KOPT-K1 (cell line): Measurements from ENCODE around the gene ZNF331.
A peak's percentile ranks its signal among the peaks of the same experiment; 100 is the strongest.
"Not testable (repeated sequence)": the region's sequence is repeated elsewhere in the genome, so short reads cannot be mapped to it uniquely, and the experiment has no call there.

Experiments used
- H3K27ac ChIP-seq: fragments of 200-600 bp; sonication (generic); 2 replicates; pipeline ENCODE4 v1.5.1; 2016; ENCODE audit warnings: antibody characterized with exemption, mild to moderate bottlenecking, low read depth, low read length; ENCODE audit not compliant: poor library complexity, severe bottlenecking
- H3K36me3 ChIP-seq: fragments of 200-600 bp; sonication (generic); 2 replicates; pipeline ENCODE4 v1.5.1; 2017; ENCODE audit warnings: antibody characterized with exemption, mild to moderate bottlenecking, low read length, moderate library complexity; ENCODE audit not compliant: insufficient read depth
- H3K9me3 ChIP-seq: fragments of 200-600 bp; sonication (generic); 2 replicates; pipeline ENCODE4 v1.5.1; 2017; ENCODE audit warnings: antibody characterized with exemption, low read length, mild to moderate bottlenecking; ENCODE audit not compliant: insufficient read depth, poor library complexity, severe bottlenecking

The ZNF331 gene

DNA sequence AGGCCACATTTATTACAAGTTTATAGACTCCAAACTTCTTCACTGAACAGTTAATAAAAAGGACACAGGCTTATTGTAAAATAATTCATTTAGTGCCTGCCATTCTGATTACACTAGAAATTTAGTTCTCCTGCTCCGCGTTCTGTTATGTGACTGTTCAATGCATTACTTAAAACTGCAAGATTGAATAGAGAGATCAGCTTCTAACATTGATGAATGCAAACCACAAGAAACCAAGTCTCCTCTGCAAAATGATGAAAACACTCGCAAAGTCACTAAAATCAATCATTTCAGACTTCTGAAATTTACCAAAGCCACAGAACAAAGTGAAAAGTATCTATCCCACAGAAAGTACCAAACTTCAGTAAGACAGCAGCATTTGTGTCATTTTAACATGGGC is 22.9 kb upstream of the ZNF331 start:
- H3K9me3 ChIP-seq, H3K36me3 ChIP-seq, H3K27ac ChIP-seq: not testable (repeated sequence)

DNA sequence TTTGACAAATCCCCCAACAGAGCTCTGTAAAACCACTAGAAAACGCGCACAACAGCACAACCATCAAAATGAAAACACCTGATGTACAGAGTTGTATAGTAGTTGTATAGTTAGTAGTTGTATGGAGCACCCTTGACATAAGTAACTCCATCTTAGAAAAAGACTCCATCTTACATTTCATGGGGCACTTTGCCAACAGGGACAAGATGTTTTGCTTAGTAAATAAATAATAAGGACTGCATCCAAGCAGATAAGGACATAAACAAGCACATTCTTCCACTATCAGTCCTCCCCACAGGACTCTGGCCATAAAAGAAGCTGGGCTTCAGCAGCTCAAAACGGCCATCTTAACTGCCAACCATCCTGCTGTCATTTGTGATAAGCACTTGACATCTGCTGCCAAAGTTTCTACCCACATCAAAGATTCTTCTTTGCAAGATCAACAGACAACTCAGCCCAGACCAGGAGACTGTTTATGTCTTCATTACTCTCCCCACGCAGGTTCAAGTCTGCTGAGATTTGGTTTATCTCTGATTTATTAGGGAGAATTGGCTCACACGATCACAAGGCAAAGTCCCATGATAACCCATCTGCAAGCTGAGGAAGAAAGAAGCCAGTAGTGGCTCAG is 20.7 kb upstream of the ZNF331 start:
- Histone ChIP-seq H3K36me3 (no peaks in the 10 kb centered on the region), H3K27ac (peak overlapping the region; percentile 43), H3K9me3 (peaks cover 7% of the 10 kb centered on the region)

DNA sequence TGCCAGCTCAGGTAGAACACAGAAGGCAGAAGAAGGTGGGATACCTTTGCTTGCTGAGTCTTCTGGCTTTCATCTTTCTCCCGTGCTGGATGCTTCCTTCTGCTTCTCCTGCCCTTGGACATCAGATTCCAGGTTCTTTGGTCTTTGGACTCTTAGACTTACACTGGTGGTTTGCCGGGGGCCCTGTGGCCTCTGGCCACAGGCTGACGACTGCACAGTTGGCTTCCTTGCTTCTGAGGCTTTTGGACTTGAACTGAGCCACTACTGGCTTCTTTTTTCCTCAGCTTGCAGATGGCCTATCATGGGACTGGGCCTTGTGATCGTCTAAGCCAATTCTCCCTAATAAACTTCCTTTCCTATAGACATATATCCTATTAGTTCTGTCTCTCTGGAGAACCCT is 19.8 kb upstream of the ZNF331 start:
- Histone ChIP-seq H3K27ac (peak overlapping the region; percentile 43), H3K9me3 (peaks cover 7% of the 10 kb centered on the region)

DNA sequence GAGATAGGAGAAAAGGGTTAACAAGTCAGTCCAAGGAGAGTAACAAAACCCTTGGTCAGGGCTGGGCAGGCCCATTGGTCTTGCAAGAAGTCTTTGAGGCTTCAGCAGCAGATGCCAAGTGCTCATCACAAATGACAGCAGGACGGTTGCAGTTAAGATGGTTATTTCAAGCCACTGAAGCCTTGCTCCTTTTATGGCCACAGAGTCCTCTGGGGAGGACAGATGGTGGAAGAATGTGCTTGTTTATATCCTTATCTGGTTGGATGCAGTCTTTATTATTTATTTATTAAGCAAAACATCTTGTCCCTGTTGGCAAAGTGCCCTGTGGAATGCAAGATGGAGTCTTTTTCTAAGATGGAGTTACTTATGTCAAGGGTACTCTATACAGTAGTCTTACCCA is 19.2 kb upstream of the ZNF331 start:
- H3K36me3 ChIP-seq = peaks cover 6% of the 10 kb centered on the region
- no peak overlapping the region for H3K27ac ChIP-seq
- peaks cover 7% of the 10 kb centered on the region for H3K9me3 ChIP-seq

More for the DNA sequence above, 19.8 kb upstream of the ZNF331 start:
- peaks cover under 1% of the 10 kb centered on the region for H3K36me3 ChIP-seq

DNA sequence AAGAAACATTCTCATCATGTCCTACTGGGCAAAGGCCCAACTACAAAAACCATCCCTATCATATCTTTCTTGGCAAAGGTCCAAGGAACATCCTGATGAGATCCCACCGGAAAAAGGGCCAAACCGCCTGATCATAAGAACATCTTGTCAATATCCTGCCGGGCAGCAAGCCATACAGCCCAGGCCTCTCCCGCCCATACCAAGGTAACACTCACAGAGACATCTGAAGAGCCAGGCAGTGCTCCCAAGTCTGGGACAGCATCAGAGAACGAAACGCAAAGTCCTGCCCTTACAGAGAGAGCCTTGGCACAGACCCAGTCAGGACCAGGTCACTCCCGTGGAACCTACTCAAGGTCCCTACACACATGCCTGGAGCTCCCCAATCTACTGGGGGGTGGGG is 18.5 kb upstream of the ZNF331 start:
- H3K27ac ChIP-seq = no peak overlapping the region
- H3K9me3 ChIP-seq = peaks cover 7% of the 10 kb centered on the region
- H3K36me3 ChIP-seq = peaks cover 10% of the 10 kb centered on the region

DNA sequence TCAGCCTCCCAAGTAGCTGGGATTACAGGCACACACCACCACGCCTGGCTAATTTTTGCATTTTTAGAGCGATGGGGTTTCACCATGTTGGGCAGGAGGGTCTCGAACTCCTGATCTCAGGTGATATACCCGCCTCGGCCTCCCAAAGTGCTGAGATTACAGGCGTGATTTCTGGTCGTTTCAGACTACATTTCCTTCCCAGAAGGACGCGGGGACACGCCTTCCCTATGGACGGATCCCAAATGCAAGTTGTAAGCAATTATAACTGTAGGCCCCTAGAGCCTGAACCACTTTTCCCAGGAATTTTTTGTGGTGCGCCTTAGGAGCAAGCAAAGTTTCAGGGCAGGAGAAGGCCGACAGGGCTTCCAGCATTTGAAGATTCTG is 17.8 kb upstream of the ZNF331 start:
- Histone ChIP-seq H3K36me3 (peaks cover 10% of the 10 kb centered on the region), H3K27ac (peak overlapping the region; percentile 71), H3K9me3 (peaks cover 7% of the 10 kb centered on the region)

DNA sequence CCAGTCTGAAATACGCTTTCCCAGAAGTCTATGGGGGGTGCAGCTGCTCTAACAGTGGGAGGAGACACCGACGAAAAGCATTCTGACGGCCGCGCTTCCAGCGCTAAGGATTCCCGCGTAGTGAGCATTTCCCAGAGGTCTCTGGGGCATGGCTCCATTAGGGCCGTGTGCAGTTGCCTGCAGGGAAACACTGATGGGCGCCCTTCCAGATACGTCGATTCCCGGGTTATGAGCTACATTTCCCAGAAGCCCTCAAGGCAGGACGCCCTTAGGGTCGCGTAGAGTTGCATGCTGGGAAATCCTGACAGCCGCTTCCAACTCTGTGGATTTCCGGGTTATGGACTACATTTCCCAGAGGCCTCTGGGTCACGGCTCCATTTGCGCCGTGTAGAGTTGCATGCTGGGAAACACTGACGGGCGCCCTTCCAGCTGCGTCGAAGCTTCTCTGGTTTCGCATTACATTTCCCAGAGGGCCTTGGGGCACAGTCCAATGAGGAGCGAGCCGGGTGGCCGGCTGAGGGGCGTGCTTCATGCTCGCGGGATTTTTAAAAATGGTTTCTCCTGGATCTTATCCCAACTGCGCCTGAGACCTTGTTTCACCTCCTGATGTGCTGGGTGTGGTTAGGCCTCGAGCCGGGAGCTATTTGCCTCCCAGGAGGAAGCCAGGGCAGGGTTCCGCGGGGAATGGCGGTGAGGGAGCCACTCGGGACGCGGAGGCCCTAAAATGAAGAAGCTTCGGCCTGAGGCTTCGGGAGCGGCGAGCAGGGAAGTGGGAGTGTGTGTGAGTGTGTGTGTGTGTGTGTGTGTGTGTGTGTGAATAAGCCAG is 17.2 kb upstream of the ZNF331 start:
- H3K27ac ChIP-seq = peak overlapping the region; percentile 71
- peaks cover 16% of the 10 kb centered on the region for H3K36me3 ChIP-seq
- H3K9me3 ChIP-seq = peaks cover 12% of the 10 kb centered on the region

DNA sequence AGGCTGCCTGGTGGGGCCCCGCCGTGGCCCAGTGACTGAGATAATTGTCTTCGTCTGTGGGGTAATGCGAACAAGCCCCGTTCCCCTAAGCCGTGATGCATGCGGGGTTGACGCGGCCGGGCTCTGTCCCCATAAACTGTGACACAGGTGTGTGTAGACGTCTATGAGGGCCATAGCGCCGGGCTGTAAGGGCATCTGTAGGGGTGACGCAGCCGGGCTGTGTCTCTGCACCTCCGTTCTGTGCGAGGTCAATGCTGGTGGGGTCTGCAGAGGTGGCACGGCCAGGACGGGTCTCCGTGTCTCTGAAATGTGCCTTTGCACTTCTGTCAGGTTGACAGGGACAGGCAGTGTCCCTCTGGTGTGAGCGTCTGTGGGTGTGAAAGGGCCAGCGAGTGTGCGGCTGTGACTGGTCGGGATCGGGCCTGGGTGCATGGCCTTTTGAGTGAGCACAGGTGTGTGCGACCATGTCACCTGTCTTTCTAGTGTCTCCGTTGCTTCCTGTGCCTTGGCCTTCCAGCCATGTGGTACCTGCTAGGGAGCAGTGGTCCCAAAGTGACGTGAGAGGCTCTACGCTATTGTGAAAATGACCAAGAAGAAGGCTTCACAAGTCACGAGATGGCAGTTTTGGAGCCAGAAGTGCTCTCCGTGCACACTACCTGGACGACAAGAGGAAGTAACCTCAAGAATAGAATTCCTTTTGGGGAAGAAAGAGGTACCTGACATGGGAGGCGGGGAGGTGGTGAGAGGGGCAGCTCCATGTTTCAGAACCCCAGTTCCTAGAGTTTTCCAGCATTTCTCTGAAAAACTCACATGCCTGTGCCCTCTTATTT is 16.4 kb upstream of the ZNF331 start:
- peaks cover 19% of the 10 kb centered on the region for H3K9me3 ChIP-seq
- peak overlapping the region; percentile 71 for H3K27ac ChIP-seq

DNA sequence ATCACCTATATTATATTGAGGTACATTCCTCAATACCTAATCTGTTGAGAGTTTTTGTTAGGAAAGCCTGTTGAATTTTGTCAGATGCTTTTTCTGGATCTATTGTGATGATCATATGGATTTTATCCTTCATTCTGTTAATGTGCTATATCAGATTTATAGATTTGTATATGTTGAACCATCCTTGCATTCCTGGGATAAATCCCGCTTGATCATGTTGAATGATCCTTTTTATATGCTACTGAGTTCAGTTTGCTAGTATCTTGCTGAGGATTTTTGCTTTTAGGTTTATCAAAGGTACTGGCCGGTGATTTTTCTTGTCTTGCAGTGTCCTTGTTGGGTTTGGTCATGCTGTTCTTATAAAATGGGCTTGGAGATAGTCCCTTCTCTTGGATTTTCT is 12.0 kb upstream of the ZNF331 start:
- Histone ChIP-seq H3K27ac (no peak overlapping the region), H3K9me3 (peaks cover 13% of the 10 kb centered on the region), H3K36me3 (peaks cover 53% of the 10 kb centered on the region)

More for the DNA sequence above, 16.4 kb upstream of the ZNF331 start:
- peaks cover 23% of the 10 kb centered on the region for H3K36me3 ChIP-seq

DNA sequence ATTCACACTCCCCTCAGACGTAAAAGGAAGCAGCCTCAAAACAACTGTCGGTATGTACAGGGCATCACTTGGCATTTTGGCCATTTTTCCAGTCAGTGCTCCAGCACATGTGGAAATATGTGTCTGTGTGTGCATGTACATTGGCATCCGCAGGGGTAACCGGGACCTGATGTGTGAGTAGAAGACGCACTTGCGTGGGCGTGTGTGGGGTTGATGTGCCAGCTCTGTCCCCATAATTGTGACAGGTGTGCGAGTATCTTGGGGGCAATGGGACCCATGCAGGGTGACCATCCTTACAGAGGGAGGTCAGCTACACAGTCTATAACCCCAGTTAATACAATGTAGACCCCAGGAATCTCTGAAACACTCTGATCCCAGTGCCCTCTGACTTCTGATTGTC is 7.3 kb upstream of the ZNF331 start:
- Histone ChIP-seq H3K27ac (no peak overlapping the region), H3K36me3 (peaks cover 49% of the 10 kb centered on the region), H3K9me3 (peaks cover 8% of the 10 kb centered on the region)

DNA sequence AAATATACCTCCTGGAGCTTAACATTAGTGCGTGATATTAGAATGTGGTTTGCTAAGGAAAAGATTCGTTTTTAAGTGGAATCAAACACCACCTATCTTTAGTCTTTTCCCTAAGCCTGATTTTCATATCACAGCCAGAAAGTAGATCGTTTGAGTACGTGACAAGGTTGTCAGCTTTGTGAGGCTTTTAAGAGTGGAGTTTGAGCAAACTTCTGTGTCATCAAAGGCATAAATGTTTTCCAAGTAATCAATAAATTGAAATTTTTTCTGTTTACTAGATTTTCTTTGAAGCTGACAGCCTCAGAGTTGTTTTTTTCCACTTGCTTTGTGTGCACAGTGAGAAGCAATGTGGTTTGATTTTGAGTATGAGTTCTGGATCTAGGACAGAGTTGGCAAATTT is 6.5 kb upstream of the ZNF331 start:
- Histone ChIP-seq H3K9me3 (no peaks in the 10 kb centered on the region), H3K27ac (no peak overlapping the region), H3K36me3 (peaks cover 44% of the 10 kb centered on the region)

DNA sequence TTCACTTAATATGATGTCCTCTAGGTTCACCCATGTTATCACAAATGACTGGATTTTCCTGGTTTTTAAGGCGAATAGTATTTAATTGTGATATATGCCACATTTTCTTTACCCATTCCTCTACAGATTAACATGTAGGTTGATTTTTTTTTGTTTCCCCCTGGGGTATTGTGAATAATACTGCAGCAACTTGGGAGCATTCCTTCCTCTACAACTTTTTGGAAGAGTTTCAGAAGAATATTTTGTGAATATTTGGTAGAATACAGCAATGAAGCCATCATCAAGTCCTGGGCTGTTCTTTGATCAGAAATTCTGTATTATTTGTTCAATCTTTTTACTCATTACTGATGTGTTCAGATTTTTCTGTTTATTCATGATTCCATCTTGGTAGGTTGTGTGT is 5.6 kb upstream of the ZNF331 start:
- H3K36me3 ChIP-seq = peaks cover 39% of the 10 kb centered on the region
- no peak overlapping the region for H3K27ac ChIP-seq
- no peaks in the 10 kb centered on the region for H3K9me3 ChIP-seq

DNA sequence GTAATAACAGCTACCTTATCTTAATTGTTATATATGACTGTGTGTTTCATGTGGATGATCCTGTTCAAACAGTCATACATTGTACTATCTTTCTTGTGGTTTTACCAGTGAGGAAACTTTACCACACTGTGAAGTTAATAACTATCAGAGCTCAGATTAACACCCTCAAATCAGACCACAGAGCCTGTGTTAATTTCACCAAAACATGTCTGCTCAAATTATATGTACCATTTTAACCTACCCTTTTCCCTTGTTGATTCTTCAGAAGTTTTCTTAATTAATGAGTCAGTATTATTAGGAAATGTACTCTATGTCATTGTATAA is 1.8 kb upstream of the ZNF331 start:
- peaks cover 27% of the 10 kb centered on the region for H3K36me3 ChIP-seq
- no peak overlapping the region for H3K27ac ChIP-seq
- no peaks in the 10 kb centered on the region for H3K9me3 ChIP-seq

DNA sequence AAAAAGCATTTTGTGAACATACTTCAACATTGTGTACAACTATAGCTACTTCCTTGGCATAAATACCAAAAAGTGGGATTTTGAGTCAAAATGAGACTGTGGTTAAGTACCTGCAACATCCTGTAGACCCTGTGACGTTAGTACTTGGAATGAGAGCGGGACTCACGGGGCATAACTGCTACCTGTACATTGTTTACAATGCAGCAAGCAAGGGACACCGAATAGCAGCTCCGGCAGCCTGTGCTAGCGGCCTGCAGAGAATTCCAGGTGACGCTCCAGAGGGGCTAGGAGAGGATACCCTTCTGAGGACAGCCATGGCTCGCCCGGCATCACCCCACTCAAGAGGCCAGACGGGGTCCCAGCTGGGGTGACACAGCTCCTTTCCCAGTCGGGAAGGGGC is 824 bp upstream of the ZNF331 start:
- H3K27ac ChIP-seq = no peak overlapping the region
- H3K9me3 ChIP-seq = no peaks in the 10 kb centered on the region
- peaks cover 36% of the 10 kb centered on the region for H3K36me3 ChIP-seq

DNA sequence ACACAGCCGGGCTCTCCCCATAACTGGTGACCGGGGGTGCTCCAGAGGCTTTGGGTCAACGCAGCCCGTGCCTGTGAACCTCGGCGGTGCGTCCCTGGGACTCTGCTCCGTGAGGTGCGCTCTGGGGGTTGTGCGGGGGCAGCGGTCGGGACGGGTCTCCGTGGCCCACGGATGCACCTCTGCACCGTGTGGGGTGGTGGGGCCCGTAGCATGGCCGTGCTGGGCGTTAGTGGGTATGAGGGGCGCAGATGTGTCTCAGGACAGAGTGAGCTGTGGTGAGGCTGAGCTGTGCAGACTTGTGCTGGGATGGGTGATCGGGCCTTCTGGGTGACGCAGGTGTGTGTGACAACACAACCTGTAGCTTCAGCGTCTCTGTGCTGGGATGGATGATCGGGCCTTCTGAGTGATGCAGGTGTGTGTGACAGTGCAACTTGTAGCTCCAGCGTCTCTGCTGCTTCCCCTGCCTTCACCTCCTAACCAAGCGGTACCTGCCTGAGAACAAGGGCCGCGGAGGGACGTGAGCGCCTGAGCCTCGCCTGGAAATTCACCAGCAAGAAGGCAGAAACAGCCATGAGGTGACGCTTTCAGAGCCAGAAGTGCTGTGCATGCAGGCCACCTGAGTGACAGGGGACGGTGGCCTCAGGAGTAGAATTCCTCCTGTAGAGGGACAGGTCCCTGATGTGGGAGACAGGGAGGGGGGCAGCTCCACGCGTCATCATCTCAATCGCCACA is 599 bp downstream of the ZNF331 start:
- Histone ChIP-seq H3K36me3 (peaks cover 37% of the 10 kb centered on the region), H3K27ac (peak overlapping the region; percentile 59), H3K9me3 (no peaks in the 10 kb centered on the region)
